Midbrain (tissue), 1 donor: Measurements from ENCODE around the gene FADD.

Experiments used
- DNase-seq: peaks from one replicate; lab custom pipeline; 2025; lab: John Stamatoyannopoulos, UW

FADD gene

GRCh38 chr11:70202920-70203750, at the start of gene FADD:
TSS of gene FADD (plus strand) at chr11:70203296. CDS start at chr11:70203460, 164 bp downstream.
- peak; percentile 92 for DNase-seq

- no peak for DNase-seq
Measured at GRCh38 chr11:70155386-70155785, 47.7 kb upstream of the FADD start.

GRCh38 chr11:70156291-70157037, 46.6 kb upstream of the FADD start:
- no peak for DNase-seq

- DNase-seq: no peak
Measured at GRCh38 chr11:70158201-70158600, 44.9 kb upstream of the FADD start.

- DNase-seq: no peak
Measured at GRCh38 chr11:70158757-70159389, 44.2 kb upstream of the FADD start.

GRCh38 chr11:70159627-70160570, 43.2 kb upstream of the FADD start:
- DNase-seq: no peak

GRCh38 chr11:70161043-70161625, 42.0 kb upstream of the FADD start:
- no peak for DNase-seq

GRCh38 chr11:70164705-70165104, 38.4 kb upstream of the FADD start:
- no peak for DNase-seq

GRCh38 chr11:70167120-70167519, 36.0 kb upstream of the FADD start:
- DNase-seq: no peak

- DNase-seq: no peak
Measured at GRCh38 chr11:70167723-70168404, 35.2 kb upstream of the FADD start.

- no peak for DNase-seq
Measured at GRCh38 chr11:70168405-70168754, 34.7 kb upstream of the FADD start.

GRCh38 chr11:70169127-70169526, 34.0 kb upstream of the FADD start:
- no peak for DNase-seq

GRCh38 chr11:70169632-70170031, 33.5 kb upstream of the FADD start:
- no peak for DNase-seq

- no peak for DNase-seq
Measured at GRCh38 chr11:70170596-70171210, 32.4 kb upstream of the FADD start.

GRCh38 chr11:70173018-70173417, 30.1 kb upstream of the FADD start:
- no peak for DNase-seq

GRCh38 chr11:70174547-70175235, 28.4 kb upstream of the FADD start:
- no peak for DNase-seq

- no peak for DNase-seq
Measured at GRCh38 chr11:70175236-70175698, 27.8 kb upstream of the FADD start.

- no peak for DNase-seq
Measured at GRCh38 chr11:70176940-70177689, 26.0 kb upstream of the FADD start.

GRCh38 chr11:70180906-70181305, 22.2 kb upstream of the FADD start:
- no peak for DNase-seq
